ENCODE data around the gene ACTL10.
"Not testable (repeated sequence)": the region's sequence is repeated elsewhere in the genome, so short reads cannot be mapped to it uniquely, and the experiment has no call there.

The ACTL10 gene

DNA sequence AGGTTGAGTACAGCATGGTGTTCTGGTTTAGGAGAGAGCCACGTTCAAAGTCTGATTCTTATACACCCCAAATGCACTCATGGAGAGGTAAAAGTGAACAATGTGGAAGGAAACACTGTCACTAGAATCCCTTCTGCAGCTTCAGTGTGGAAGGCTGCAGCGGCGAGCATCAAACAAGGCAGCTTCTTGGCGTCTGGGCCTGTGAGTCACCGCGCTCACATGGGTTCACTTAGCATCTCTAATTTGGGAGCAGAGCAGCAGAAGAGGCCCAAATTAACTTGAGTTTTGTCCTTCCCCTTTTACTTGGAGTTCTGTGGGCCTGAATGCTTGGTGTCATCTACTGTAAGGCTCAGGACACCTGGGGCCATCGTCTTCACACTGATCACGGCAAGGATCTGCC, 30.4 kb downstream of the ACTL10 start:
- DNase-seq (ENCODE audit: low spot score): no peak

DNA sequence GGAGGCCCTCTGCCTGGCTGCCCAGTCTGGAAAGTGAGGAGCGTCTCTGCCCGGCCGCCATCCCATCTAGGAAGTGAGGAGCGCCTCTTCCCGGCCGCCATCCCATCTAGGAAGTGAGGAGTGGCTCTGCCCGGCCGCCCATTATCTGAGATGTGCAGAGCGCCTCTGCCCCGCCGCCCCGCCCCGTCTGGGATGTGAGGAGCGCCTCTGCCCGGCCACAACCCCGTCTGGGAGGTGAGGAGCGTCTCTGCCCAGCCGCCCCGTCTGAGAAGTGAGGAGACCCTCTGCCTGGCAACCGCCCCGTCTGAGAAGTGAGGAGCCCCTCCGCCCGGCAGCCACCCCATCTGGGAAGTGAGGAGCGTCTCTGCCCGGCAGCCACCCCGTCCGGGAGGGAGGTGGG, 32.2 kb downstream of the ACTL10 start:
- not testable (repeated sequence) for DNase-seq (ENCODE audit: low spot score)

DNA sequence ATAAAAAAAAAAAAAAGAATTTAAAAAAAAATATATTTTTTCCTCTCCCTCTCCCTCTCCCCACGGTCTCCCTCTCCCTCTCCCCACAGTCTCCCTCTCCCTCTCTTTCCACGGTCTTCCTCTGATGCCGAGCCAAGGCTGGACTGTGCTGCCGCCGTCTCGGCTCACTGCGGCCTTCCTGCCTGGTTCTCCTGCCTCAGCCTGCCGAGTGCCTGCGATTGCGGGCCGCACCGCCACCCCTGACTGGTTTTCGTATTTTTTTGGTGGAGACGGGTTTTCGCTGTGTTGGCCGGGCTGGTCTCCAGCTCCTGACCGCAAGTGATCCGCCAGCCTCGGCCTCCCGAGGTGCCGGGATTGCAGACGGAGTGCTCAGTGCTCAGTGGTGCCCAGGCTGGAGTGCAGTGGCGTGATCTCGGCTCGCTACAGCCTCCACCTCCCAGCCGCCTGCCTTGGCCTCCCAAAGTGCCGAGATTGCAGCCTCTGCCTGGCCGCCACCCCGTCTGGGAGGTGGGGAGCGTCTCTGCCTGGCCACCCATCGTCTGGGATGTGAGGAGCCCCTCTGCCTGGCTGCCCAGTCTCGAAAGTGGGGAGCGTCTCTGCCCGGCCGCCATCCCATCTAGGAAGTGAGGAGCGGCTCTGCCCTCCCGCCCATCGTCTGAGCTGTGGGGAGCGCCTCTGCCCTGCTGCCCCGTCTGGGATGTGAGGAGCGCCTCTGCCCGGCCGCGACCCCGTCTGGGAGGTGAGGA, 34.1 kb downstream of the ACTL10 start:
- DNase-seq (ENCODE audit: low spot score): not testable (repeated sequence)

DNA sequence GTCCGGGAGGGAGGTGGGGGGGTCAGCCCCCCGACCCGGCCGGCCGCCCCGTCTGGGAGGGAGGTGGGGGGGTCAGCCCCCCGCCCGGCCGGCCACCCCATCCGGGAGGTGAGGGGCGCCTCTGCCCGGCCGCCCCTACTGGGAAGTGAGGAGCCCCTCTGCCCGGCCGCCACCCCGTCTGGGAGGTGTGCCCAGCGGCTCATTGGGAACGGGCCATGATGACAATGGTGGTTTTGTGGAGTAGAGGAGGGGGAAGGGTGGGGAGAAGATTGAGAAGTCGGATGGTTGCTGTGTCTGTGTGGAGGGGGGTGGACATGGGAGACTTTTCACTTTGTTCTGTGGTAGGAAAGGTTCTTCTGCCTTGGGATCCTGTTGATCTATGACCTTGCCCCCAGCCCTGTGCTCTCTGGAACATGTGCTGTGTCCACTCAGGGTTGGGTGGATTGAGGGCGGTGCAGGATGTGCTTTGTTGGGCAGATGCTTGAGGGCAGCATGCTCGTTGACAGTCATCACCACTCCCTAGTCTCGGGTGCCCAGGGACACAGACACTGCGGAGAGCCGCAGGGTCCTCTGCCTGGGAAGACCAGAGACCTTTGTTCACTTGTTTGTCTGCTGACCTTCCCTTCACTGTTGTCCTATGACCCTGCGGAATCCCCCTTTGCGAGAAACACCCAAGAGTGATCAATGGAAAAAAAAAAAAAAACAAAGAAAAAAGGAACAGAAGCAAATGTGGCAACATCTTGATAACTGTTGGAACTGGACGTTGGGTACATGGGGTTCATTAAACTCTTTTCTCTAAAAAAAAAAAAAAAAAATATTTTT, 35.1 kb downstream of the ACTL10 start:
- no peak for DNase-seq (ENCODE audit: low spot score)

DNA sequence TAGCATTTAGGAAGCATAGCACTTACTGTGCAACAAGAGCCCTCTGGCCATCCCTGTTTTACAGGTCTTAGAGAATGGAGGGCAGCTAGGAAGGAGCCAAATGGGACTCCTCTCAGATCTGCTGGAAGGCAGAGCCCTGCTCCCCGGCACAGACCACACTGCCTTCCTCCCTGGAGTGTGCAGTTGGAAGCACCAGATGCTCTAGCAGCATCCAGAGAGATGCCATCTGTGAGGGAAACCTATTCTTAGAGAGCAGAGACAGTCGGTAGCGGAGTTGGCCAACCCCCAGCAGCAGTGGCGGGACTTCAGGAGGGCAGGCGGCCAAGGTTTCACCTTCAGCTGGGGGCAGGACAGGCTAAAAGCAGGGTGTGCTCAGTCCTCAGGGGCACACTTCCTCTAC, 36.1 kb downstream of the ACTL10 start:
- no peak for DNase-seq (ENCODE audit: low spot score)

DNA sequence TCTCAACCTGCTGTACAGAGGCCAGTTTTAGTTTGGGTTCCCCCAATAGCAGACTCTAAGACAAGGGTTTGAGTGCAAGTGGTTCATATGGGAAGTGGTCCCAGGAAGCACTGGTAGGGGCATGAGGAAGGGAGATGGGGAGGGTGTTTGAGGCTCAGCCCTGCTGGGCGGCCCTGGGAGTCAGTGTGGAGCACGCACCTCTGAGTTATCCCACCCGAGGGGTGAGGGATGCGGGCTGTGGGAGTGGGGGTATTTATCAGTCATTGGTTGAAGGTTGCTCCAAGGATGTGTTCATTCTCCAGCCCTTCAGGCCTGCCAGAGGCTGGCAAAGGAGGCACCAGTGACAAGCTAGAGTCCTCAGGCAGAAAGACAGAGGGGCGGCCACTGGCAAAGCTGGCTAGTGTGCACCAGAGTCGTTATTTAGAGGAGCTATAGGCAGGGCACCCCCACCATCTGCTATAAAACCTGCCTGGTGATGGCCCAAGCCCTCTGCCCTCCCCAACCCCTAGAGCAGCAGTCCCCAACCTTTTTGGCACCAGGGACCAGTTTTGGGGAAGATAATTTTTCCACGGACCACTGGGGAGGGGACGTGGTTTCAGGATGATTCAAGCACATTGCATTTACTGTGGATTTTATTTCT, 36.9 kb downstream of the ACTL10 start:
- no peak for DNase-seq (ENCODE audit: low spot score)

DNA sequence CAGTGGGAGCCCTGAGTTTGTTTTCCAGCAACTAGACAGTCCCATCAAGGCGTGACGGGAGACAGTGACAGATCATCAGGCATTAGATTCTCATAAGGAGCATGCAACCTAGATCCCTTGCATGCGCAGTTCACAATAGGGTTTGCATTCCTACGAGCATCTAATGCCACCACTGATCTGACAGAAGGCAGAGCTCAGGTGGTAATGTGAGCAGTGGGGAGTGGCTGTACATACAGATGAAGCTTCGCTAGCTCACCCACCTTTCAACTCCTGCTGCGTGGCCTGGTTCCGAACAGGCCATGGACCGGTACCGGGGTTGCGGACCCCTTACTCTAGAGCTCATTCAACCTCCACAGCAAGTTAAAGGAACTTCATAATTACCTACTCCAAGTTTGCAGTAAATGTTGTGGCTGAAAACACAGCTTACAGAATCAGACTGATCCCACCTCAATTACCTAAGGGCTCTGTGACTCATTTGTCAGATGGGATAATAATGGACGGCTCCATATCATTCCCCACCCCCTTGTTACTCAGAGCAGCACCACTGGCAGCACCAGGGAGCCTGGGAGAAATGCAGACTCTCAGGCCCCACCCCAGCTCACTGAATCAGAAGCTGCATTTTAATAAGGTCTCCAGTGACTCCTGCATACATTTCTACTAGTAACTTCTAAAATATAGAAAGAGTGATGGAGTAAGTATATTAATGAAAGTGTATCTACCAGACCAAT, 37.6 kb downstream of the ACTL10 start:
- DNase-seq (ENCODE audit: low spot score): no peak

DNA sequence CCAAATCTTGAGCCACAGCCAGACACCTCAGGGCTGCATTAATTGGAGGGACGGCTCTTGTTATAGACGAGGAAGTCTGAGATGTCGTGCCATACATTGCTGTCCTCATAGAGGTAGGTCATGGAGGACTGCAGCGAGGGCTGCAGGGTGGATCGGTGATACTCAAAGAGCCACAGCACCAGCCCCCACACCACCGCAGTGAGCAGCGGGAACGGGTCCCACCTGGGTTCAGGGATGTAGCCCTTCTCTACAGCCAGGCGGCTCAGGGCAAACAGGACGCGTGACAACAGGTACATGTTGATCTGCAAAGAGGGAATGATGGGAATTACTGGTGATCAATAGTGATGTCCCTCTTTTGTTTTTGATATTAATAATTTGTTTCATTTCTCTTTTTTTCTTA, 40.9 kb downstream of the ACTL10 start:
- no peak for DNase-seq (ENCODE audit: low spot score)

DNA sequence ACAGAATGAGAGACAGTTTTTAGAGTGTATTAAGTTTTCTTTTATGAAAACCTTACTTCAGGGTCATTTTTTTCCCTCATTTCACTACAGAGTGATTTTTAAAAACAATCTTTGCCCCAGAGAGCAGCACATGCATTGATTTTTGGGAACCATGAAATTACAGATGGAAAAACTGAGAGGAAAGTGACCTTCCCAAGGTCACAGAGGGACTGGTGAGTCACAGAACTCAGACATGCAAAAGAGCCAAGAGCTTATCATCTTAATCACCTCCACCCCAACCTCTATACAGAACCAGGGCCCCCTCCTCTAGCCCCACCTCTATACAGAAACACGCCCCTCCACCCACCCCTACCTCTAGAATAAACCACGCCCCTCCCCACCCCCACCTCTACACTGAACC, 42.7 kb downstream of the ACTL10 start:
- DNase-seq (ENCODE audit: low spot score): no peak

DNA sequence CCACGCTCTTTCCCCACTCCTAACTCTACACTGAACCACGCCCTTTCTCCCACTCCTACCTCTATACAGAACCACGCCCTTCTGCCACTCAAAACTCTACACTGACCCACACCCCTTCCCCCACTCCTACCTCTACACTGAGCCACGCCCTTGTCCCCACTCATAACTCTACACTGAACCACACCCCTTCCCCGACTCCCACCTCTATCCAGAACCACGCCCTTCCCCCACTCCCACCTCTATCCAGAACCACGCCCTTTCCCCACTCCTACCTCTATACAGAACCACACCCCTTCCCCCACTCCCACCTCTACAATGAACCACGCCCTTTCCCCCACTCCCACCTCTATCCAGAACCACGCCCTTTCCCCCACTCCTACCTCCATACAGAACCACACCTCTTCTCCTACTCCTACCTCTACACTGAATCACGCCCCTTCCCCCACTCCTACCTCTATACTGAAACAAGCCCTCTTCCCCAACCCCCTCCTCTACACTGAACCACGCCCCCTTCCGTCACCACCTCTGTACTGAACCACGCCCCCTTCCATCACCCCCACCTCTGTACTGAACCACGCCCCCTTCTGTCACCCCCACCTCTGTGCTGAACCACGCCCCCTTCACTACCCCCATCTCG, 43.3 kb downstream of the ACTL10 start:
- no peak for DNase-seq (ENCODE audit: low spot score)

DNA sequence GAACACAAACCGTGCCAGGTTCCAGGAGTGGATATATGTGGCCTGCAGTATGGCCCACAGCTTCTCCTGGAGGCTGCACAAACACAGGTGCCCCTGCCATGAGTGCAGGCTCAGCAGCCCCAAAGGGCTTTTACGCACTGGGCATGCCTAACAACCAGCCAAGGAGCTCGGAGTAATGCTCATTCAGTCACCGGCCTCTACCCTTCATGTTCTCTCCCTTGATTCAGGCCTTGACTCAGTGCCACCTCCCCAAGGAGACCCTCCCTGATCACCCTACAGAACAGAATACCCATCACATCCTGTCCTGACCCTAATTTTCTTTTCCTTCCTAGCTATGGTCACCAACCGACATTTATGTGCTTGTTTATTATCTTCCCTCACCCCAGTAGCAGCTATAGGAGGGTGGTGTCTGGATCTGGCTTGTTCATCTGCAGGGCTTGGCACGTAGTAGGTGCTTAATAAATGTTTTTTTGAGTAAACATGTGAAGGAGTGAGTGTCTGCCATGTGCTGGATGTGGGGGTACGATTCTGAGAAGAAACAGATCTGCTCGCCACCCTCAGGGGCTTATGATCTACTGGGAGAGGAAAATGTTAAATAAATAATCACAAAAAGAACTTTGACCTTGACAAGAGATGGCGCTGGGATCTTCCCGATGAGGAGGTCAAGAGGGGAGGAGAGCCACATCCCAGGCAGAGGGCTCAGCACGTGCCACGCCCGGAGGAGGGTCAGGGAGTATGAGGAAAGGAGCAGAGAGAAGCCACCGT, 44.1 kb downstream of the ACTL10 start:
- DNase-seq (ENCODE audit: low spot score): no peak

DNA sequence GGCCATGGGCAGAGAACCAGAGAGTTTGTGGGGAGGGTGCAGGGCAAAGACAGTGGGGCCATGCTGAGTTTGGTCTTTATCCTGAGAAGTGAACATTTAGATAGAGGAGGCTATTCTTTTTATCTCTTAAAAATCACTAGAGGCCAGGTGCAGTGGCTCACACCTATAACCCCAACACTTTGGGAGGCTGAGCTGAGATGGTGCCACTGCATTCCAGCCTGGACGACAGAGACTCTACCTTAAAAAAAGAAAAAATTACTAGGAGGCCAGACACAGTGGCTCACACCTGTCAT, 44.6 kb downstream of the ACTL10 start:
- no peak for DNase-seq (ENCODE audit: low spot score)

DNA sequence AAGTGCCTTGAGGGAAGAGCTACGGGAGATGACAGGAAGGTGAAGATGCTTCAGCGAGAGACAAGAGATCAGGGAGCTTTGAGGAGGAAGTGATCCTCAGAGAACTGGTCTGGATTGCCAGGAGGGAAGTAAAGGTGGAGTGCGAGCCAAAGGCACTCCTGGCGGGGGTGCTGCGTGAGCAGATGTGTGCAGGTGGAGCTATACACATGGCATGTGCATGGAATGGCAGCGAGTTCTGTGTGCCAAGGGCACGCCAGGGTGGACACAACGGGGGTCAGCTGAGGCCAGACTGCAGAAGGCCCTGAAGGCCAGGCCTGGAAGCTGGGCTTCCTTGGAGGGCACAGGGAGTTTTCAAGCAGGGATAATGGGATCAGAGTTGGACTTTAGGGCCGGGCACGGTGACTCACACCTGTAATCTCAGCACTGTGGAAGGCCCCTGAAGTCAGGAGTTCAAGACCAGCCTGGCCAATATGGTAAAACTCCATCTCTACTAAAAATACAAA, 47.2 kb downstream of the ACTL10 start:
- no peak for DNase-seq (ENCODE audit: low spot score)

DNA sequence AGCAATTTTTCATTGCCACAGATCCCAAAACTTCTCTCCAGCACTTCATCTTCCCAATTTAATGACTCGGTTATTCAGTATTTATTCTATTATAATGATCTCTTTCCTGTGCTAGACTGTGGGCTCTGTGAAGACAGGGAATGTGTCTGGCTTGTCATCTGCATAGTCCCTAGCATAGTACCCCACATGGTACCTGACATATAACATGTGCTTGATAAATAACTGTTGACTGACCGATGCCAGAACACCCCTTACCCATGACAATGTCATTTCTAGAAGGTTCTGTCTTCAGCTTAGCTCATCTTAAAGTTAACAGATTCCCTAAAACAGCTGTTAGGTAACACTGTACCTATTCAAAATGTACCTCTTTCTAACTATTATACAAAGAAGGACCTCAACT, 49.8 kb downstream of the ACTL10 start:
- no peak for DNase-seq (ENCODE audit: low spot score)
